HEK293T (cell line): ENCODE results near the gene TRPM3.

ENCODE experiments used
- ARNT ChIP-seq: fragments of 450-650 bp; IDR thresholded peaks from 2 replicates; pipeline ENCODE4 v1.6.1; 2017; ENCODE audit warnings: mild to moderate bottlenecking
- BHLHE40 ChIP-seq: fragments of 450-650 bp; IDR thresholded peaks from 2 replicates; pipeline ENCODE4 v1.6.1; 2016; ENCODE audit warnings: mild to moderate bottlenecking, moderate library complexity, borderline replicate concordance
- CTBP1 ChIP-seq: fragments of 450-650 bp; IDR thresholded peaks from 2 replicates; pipeline ENCODE4 v1.6.1; 2016; ENCODE audit warnings: borderline replicate concordance
- ELF4 ChIP-seq: fragments of 450-650 bp; IDR thresholded peaks from 2 replicates; pipeline ENCODE4 v1.6.1; 2017; ENCODE audit warnings: antibody characterized with exemption
- FOXK2 ChIP-seq: fragments of 450-650 bp; IDR thresholded peaks from 2 replicates; pipeline ENCODE4 v1.6.1; 2016; ENCODE audit warnings: mild to moderate bottlenecking
- FOXM1 ChIP-seq: fragments of 450-650 bp; IDR thresholded peaks from 2 replicates; pipeline ENCODE4 v1.6.1; 2017; ENCODE audit warnings: mild to moderate bottlenecking, borderline replicate concordance
- LEF1 ChIP-seq: fragments of 450-650 bp; IDR thresholded peaks from 2 replicates; pipeline ENCODE4 v1.6.1; 2017; ENCODE audit warnings: mild to moderate bottlenecking, borderline replicate concordance
- SP1 ChIP-seq: fragments of 450-650 bp; IDR thresholded peaks from 2 replicates; pipeline ENCODE4 v1.6.1; 2017
- SUZ12 ChIP-seq: fragments of 450-650 bp; IDR thresholded peaks from 2 replicates; pipeline ENCODE4 v1.6.1; 2016; ENCODE audit warnings: mild to moderate bottlenecking
- ZNF384 ChIP-seq: fragments of 450-650 bp; IDR thresholded peaks from 2 replicates; pipeline ENCODE4 v1.6.1; 2016

GRCh38 chr9:70595211-70595610 is 526.2 kb downstream of the TRPM3 start:
- TF ChIP-seq CTBP1 (no peak), SUZ12 (no peak), ELF4 (no peak), SP1 (no peak), LEF1 (no peak), FOXK2 (no peak), BHLHE40 (no peak), ZNF384 (no peak), ARNT (no peak), FOXM1 (no peak)
